H1 (cell line): ENCODE data around the gene ASIP. TPM values are rescaled to one million over a fixed set of nuclear protein-coding genes. Genes with fewer than 3 reads are reported as not detected.
"Not testable (repeated sequence)": the region's sequence is repeated elsewhere in the genome, so short reads cannot be mapped to it uniquely, and the experiment has no call there.

Experiments
- CTCF ChIA-PET: fragments of 300-600 bp; sonication (Branson Sonifier 250); formaldehyde crosslinking; loops from one replicate; lab custom pipeline; 2021; ENCODE audit not compliant: partially characterized antibody; lab: Charles Lee
- POLR2A ChIA-PET: fragments of 300-600 bp; sonication (Branson Sonifier 250); formaldehyde crosslinking; loops from one replicate; lab custom pipeline; 2021; ENCODE audit warnings: inconsistent platforms; ENCODE audit not compliant: partially characterized antibody; lab: Charles Lee
- DNase-seq, 2 experiments: peaks; one replicate each; pipeline versions ENCODE4 v3.0.0 to v3.0.0-alpha.2; 2010 to 2022; ENCODE audit warnings: low spot score in 2 of 2, low read depth in 1 of 2, mixed read lengths in 1 of 2
- FAIRE-seq: peaks from 2 replicates; lab custom pipeline; 2011; peaks lifted over from hg19 to GRCh38; lab: Jason Lieb, UNC
- H2AFZ ChIP-seq: 2 replicates; pipeline ENCODE4 v1.8.1; 2012; ENCODE audit warnings: low read length, inconsistent platforms
- H2AK5ac ChIP-seq: 2 replicates; pipeline ENCODE4 v1.6.1; 2013; ENCODE audit warnings: low read depth, low read length
- H2BK120ac ChIP-seq: replicated peaks from 2 replicates; pipeline ENCODE3; 2013; ENCODE audit warnings: low read depth, low read length, inconsistent platforms
- H2BK12ac ChIP-seq: 2 replicates; pipeline ENCODE4 v1.6.1; 2013; ENCODE audit warnings: low read depth, low read length
- H2BK15ac ChIP-seq: 2 replicates; pipeline ENCODE4 v1.6.1; 2013; ENCODE audit warnings: low read length
- H2BK20ac ChIP-seq: 2 replicates; pipeline ENCODE4 v1.6.1; 2013; ENCODE audit warnings: low read length
- H2BK5ac ChIP-seq: 2 replicates; pipeline ENCODE4 v1.6.1; 2013; ENCODE audit warnings: low read depth, low read length
- H3K14ac ChIP-seq: 2 replicates; pipeline ENCODE4 v1.6.1; 2013; ENCODE audit warnings: inconsistent platforms; ENCODE audit not compliant: insufficient read length
- H3K18ac ChIP-seq: 2 replicates; pipeline ENCODE4 v1.6.1; 2013; ENCODE audit warnings: low read length; ENCODE audit errors: extremely low read depth
- H3K23ac ChIP-seq: 2 replicates; pipeline ENCODE4 v1.6.1; 2013; ENCODE audit warnings: inconsistent platforms; ENCODE audit not compliant: insufficient read length
- H3K23me2 ChIP-seq: 2 replicates; pipeline ENCODE4 v1.6.1; 2013; ENCODE audit warnings: low read depth, low read length
- H3K27ac ChIP-seq: 2 replicates; pipeline ENCODE4 v1.6.1; 2011; ENCODE audit warnings: low read depth, low read length, inconsistent platforms
- H3K27me3 ChIP-seq, 4 experiments: replicated peaks in 1 of 4; 1 replicate in 1 of 4; 2 replicates in 3 of 4; pipeline versions ENCODE4 v1.6.1 to v1.8.1; 2011 to 2013; ENCODE audit warnings: low read length in 3 of 4, mild to moderate bottlenecking in 3 of 4, inconsistent platforms in 2 of 4, mixed read lengths in 2 of 4, moderate library complexity in 1 of 4; ENCODE audit not compliant: control insufficient read depth in 3 of 4, insufficient read depth in 3 of 4; ENCODE audit errors: extremely low read depth in 1 of 4
- H3K36me3 ChIP-seq, 4 experiments: 2 replicates each; pipeline versions ENCODE4 v1.6.1 to v1.8.1; 2011 to 2013; ENCODE audit warnings: mild to moderate bottlenecking in 4 of 4, low read length in 3 of 4, moderate library complexity in 2 of 4, control low read depth in 1 of 4, inconsistent platforms in 1 of 4; ENCODE audit not compliant: insufficient read depth in 4 of 4, control insufficient read depth in 2 of 4
- H3K4ac ChIP-seq: replicated peaks from 2 replicates; pipeline ENCODE3; 2013; ENCODE audit warnings: low read length, low read depth, mixed read lengths, inconsistent platforms; ENCODE audit not compliant: insufficient read length
- H3K4me1 ChIP-seq, 4 experiments: replicated peaks in 1 of 4; 1 replicate in 1 of 4; 2 replicates in 3 of 4; pipeline versions ENCODE4 v1.6.1 to v1.8.1; 2011 to 2013; ENCODE audit warnings: low read length in 3 of 4, inconsistent platforms in 2 of 4, mixed read lengths in 1 of 4; ENCODE audit not compliant: insufficient read depth in 4 of 4, control insufficient read depth in 3 of 4
- H3K4me2 ChIP-seq, 2 experiments: 2 replicates each; pipeline versions ENCODE4 v1.6.1 to v1.8.1; 2011 to 2013; ENCODE audit warnings: low read depth in 2 of 2, low read length in 2 of 2, control low read depth in 1 of 2, inconsistent platforms in 1 of 2, mild to moderate bottlenecking in 1 of 2; ENCODE audit not compliant: insufficient read depth in 1 of 2
- H3K4me3 ChIP-seq, 4 experiments: fragments of 200-600, 300-600 bp in 1 of 4; sonication (generic), shearing (Covaris generic), sonication (Bioruptor Twin) in 1 of 4; 2 replicates each; pipeline versions ENCODE4 v1.5.1 to v1.8.1; 2011 to 2016; ENCODE audit warnings: low read length in 4 of 4, low read depth in 3 of 4, control low read depth in 2 of 4, inconsistent platforms in 2 of 4, mild to moderate bottlenecking in 2 of 4, mixed read lengths in 1 of 4, moderate library complexity in 1 of 4; ENCODE audit not compliant: insufficient read depth in 2 of 4; ENCODE audit errors: extremely low read depth in 1 of 4
- H3K56ac ChIP-seq: replicated peaks from 2 replicates; pipeline ENCODE3; 2013; ENCODE audit warnings: low read depth, mild to moderate bottlenecking, mixed read lengths, low read length, inconsistent platforms; ENCODE audit not compliant: insufficient read length
- H3K79me1 ChIP-seq: 2 replicates; pipeline ENCODE4 v1.6.1; 2013; ENCODE audit warnings: low read depth, low read length, control low read depth
- H3K79me2 ChIP-seq, 2 experiments: 2 replicates each; pipeline versions ENCODE4 v1.6.1 to v1.8.1; 2012 to 2013; ENCODE audit warnings: low read length in 2 of 2, mild to moderate bottlenecking in 2 of 2, inconsistent platforms in 1 of 2; ENCODE audit not compliant: insufficient read depth in 2 of 2, control insufficient read depth in 1 of 2
- H3K9ac ChIP-seq, 4 experiments: replicated peaks in 1 of 4; 1 replicate in 1 of 4; 2 replicates in 3 of 4; pipeline versions ENCODE4 v1.6.1 to v1.8.1; 2011 to 2013; ENCODE audit warnings: low read depth in 3 of 4, low read length in 3 of 4, control low read depth in 2 of 4, mild to moderate bottlenecking in 2 of 4, moderate library complexity in 2 of 4, inconsistent platforms in 1 of 4; ENCODE audit errors: extremely low read depth in 1 of 4
- H3K9me3 ChIP-seq, 2 experiments: 2 replicates each; pipeline versions ENCODE4 v1.6.1 to v1.8.1; 2012 to 2013; ENCODE audit warnings: mild to moderate bottlenecking in 2 of 2, moderate library complexity in 2 of 2, control low read depth in 1 of 2, inconsistent platforms in 1 of 2, low read depth in 1 of 2, low read length in 1 of 2, mixed read lengths in 1 of 2; ENCODE audit not compliant: insufficient read depth in 2 of 2
- H4K20me1 ChIP-seq, 2 experiments: replicated peaks in 1 of 2; 2 replicates each; pipeline versions ENCODE3 to v1.8.1; 2011 to 2013; ENCODE audit warnings: inconsistent platforms in 2 of 2, low read length in 2 of 2, mild to moderate bottlenecking in 1 of 2; ENCODE audit not compliant: insufficient read depth in 2 of 2, control insufficient read depth in 1 of 2
- H4K5ac ChIP-seq: 2 replicates; pipeline ENCODE4 v1.6.1; 2013; ENCODE audit warnings: low read length, low read depth, mixed read lengths, inconsistent platforms; ENCODE audit not compliant: insufficient read length
- H4K8ac ChIP-seq: 2 replicates; pipeline ENCODE4 v1.8.0; 2013; ENCODE audit warnings: mild to moderate bottlenecking, moderate library complexity, low read length, inconsistent platforms; ENCODE audit not compliant: insufficient read depth; ENCODE audit errors: extremely low read depth
- H4K91ac ChIP-seq: replicated peaks from 2 replicates; pipeline ENCODE3; 2013; ENCODE audit warnings: low read length, mixed read lengths, inconsistent platforms; ENCODE audit not compliant: insufficient read length
- WGBS, 2 experiments: shearing (Covaris generic) in 1 of 2; methylation state at CpG; one replicate each; pipeline versions ENCODE4 v1.1.6 to v1.1.7; 2013 to 2015; ENCODE audit warnings: low lambda C conversion rate in 2 of 2, mixed read lengths in 2 of 2, inconsistent platforms in 1 of 2, low coverage in 1 of 2, missing lambda C conversion rate in 1 of 2; ENCODE audit not compliant: insufficient replicate concordance in 2 of 2, insufficient coverage in 1 of 2, insufficient read length in 1 of 2; ENCODE audit errors: extremely low coverage in 1 of 2, missing lambda C conversion rate in 1 of 2; 5-methylcytosine and 5-hydroxymethylcytosine counted together
- polyA plus RNA-seq, 7 experiments: library from polyadenylated mRNA; depleted of rRNA in 3 of 7; stranded (reverse) in 5 of 7; unstranded in 2 of 7; fragments of >200 nt in 5 of 7; fragments of 200-250 nt in 2 of 7; gene quantifications; 1 replicate in 5 of 7; 2 replicates in 1 of 7; 4 replicates in 1 of 7; pipeline versions ENCODE4 v1.2.1 to v1.2.3, GENCODE V29; 2011 to 2013; ENCODE audit warnings: missing spikeins in 2 of 7, mixed read lengths in 2 of 7
- total RNA-seq: library from RNA; stranded (reverse); fragmentation: NEBNext Ultra II Directional; extraction: Animal tissue kit (Norgen Biotek cat#: 25700); gene quantifications from 2 replicates; pipeline ENCODE4 v1.2.1, GENCODE V29; 2021

Gene ASIP
- total and polyA plus RNA-seq, 2 of the 8 experiments (the other 6 are each of a cell fraction or from before 2014, with no cell fraction given), result not detected

DNA sequence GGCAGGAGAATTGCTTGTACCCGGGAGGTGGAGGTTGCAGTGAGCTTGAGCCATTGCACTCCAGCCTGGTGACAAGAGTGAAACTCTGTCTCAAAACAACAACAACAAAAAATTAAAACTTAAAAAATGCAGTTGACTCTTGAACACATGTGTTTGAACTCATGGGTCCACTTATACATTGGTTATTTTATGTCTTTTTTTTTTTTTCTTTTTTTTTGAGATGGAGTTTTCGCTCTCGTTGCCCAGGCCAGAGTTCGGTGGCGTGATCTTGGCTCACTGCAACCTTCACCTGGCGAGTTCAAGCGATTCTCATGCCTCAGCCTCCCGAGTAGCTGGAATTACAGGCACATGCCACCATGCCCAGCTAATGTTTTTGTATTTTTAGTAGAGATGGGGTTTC lies 22.2 kb downstream of the ASIP start:
- DNase-seq, H2BK20ac ChIP-seq, H3K9ac ChIP-seq, H2BK5ac ChIP-seq, H4K8ac ChIP-seq, H3K36me3 ChIP-seq, H3K79me1 ChIP-seq, H3K14ac ChIP-seq, H3K79me2 ChIP-seq, H3K27me3 ChIP-seq, H2BK120ac ChIP-seq, H3K4ac ChIP-seq, H3K23me2 ChIP-seq, H2BK15ac ChIP-seq, H2AFZ ChIP-seq, FAIRE-seq, H3K23ac ChIP-seq, H3K18ac ChIP-seq, H4K5ac ChIP-seq, H3K4me1 ChIP-seq, H3K27ac ChIP-seq, H3K4me3 ChIP-seq, H3K9me3 ChIP-seq, H3K4me2 ChIP-seq, H2BK12ac ChIP-seq, H4K20me1 ChIP-seq, H4K91ac ChIP-seq, H3K56ac ChIP-seq, H2AK5ac ChIP-seq: not testable (repeated sequence)
- ChIA-PET POLR2A (interaction anchor here (0.8 to 1.6 kb wide), 2 partner anchors 9 to 10 kb away, joined by 3 read pairs; no protein-coding TSS in a partner anchor), CTCF (interaction anchor here (1.4 to 1.6 kb wide), 3 partner anchors 8 to 73 kb away, joined by 3 to 6 read pairs (median 4); no protein-coding TSS in a partner anchor)
- 92% methylated on average over 8 of the region's 8 CpGs; no CpG with 5 or more reads in 1 of the 2 experiments for WGBS, 2 experiments
